Urinary bladder (tissue), 4 donors: ENCODE data around the gene PCDHA7. TPM values are rescaled to one million over a fixed set of nuclear protein-coding genes. Genes with fewer than 3 reads are reported as not detected.
"Not testable (repeated sequence)": the region's sequence is repeated elsewhere in the genome, so short reads cannot be mapped to it uniquely, and the experiment has no call there.

Experiments
- DNase-seq: peaks from one replicate; pipeline ENCODE4 v3.0.0-alpha.2; 2015; ENCODE audit errors: extremely low spot score
- H3K27ac ChIP-seq: one replicate; pipeline ENCODE4 v1.5.1; 2013; ENCODE audit warnings: low read depth, mild to moderate bottlenecking, moderate library complexity
- H3K36me3 ChIP-seq: one replicate; pipeline ENCODE4 v1.6.1; 2013; ENCODE audit warnings: mild to moderate bottlenecking, moderate library complexity; ENCODE audit not compliant: insufficient read depth
- H3K4me1 ChIP-seq: one replicate; pipeline ENCODE4 v1.6.1; 2013; ENCODE audit warnings: mild to moderate bottlenecking, moderate library complexity; ENCODE audit not compliant: insufficient read depth
- H3K4me3 ChIP-seq: one replicate; pipeline ENCODE4 v1.5.1; 2013; ENCODE audit warnings: low read depth, low read length
- WGBS: extraction: QIAGEN DNeasy Blood & Tissue Kit; methylation state at CpG from one replicate; pipeline ENCODE4 v1.1.7; 2013; 5-methylcytosine and 5-hydroxymethylcytosine counted together
- polyA plus RNA-seq: library from polyadenylated mRNA; stranded (reverse); fragments of 200-250 nt; gene quantifications from one replicate; pipeline ENCODE4 v1.2.3, GENCODE V29; 2013
- total RNA-seq: library from RNA; depleted of rRNA; stranded (reverse); fragments of >200 nt; gene quantifications from one replicate; pipeline ENCODE4 v1.2.3, GENCODE V29; 2014
- donor health status: healthy with polysubstance abuse.
- donor health status: healthy.

Gene PCDHA7
- total and polyA plus RNA-seq, 2 donors, result 0.14 to 0.26 TPM

GRCh38 chr5:140835622-140836510 is 1.8 kb downstream of the PCDHA7 start:
- Histone ChIP-seq H3K36me3 (no peaks in the 10 kb centered on the region), H3K4me3 (no peak overlapping the region), H3K4me1 (no peaks in the 10 kb centered on the region), H3K27ac (no peak overlapping the region)
- WGBS, result 44% methylated on average over 103 of the region's 103 CpGs
- no peak for DNase-seq

GRCh38 chr5:140840978-140841962 is 7.2 kb downstream of the PCDHA7 start, which contains the start of gene PCDHA8:
TSS of gene PCDHA8 (plus strand) at chr5:140841187. CDS start at chr5:140841322, 135 bp downstream.
- H3K27ac ChIP-seq, result no peak within 1 kb of the TSS
- no peaks in the 10 kb centered on the region for H3K4me1 ChIP-seq
- no peaks in the 10 kb centered on the region for H3K36me3 ChIP-seq
- H3K4me3 ChIP-seq, result no peak within 1 kb of the TSS
- 20% methylated on average over 47 of the region's 47 CpGs for WGBS
- no peak for DNase-seq

GRCh38 chr5:140842798-140843733 is 9.0 kb downstream of the PCDHA7 start:
- H3K4me3 ChIP-seq, result no peak overlapping the region
- H3K4me1 ChIP-seq, result no peaks in the 10 kb centered on the region
- no peak overlapping the region for H3K27ac ChIP-seq
- no peaks in the 10 kb centered on the region for H3K36me3 ChIP-seq
- WGBS, result 47% methylated on average over 86 of the region's 87 CpGs
- no peak for DNase-seq

- not testable (repeated sequence) for H3K27ac ChIP-seq, H3K4me1 ChIP-seq, H3K36me3 ChIP-seq, DNase-seq, H3K4me3 ChIP-seq
- WGBS, result 19% methylated on average over 46 of the region's 48 CpGs
Measured at GRCh38 chr5:140848139-140849102, 14.4 kb downstream of the PCDHA7 start, which contains the start of gene PCDHA9. TSS of gene PCDHA9 (plus strand) at chr5:140848382. CDS start at chr5:140848496, 114 bp downstream.

GRCh38 chr5:140849831-140850634 is 16.0 kb downstream of the PCDHA7 start:
- not testable (repeated sequence) for H3K4me3 ChIP-seq, H3K27ac ChIP-seq, H3K36me3 ChIP-seq, DNase-seq, H3K4me1 ChIP-seq
- 45% methylated on average over 101 of the region's 101 CpGs for WGBS

GRCh38 chr5:140855772-140856674 is 22.0 kb downstream of the PCDHA7 start, which contains the start of gene PCDHA10:
TSS of gene PCDHA10 (plus strand) at chr5:140855897. CDS start at chr5:140856049, 152 bp downstream.
- Histone ChIP-seq H3K27ac (no peak within 1 kb of the TSS), H3K4me3 (no peak within 1 kb of the TSS), H3K4me1 (no peaks in the 10 kb centered on the region), H3K36me3 (no peaks in the 10 kb centered on the region)
- DNase-seq, result no peak
- 18% methylated on average over 44 of the region's 44 CpGs for WGBS

GRCh38 chr5:140857177-140857986 is 23.3 kb downstream of the PCDHA7 start:
- no peak overlapping the region for H3K4me3 ChIP-seq
- WGBS, result 53% methylated on average over 94 of the region's 94 CpGs
- H3K36me3 ChIP-seq, result no peaks in the 10 kb centered on the region
- no peak overlapping the region for H3K27ac ChIP-seq
- no peak for DNase-seq
- H3K4me1 ChIP-seq, result no peaks in the 10 kb centered on the region

- WGBS, result 65% methylated on average over 22 of the region's 22 CpGs
- DNase-seq, result no peak
- Histone ChIP-seq H3K27ac (no peak overlapping the region), H3K36me3 (no peaks in the 10 kb centered on the region), H3K4me1 (no peaks in the 10 kb centered on the region), H3K4me3 (no peak overlapping the region)
Measured at GRCh38 chr5:140857987-140858240, 23.8 kb downstream of the PCDHA7 start.

GRCh38 chr5:140862441-140863295 is 28.6 kb downstream of the PCDHA7 start:
- Histone ChIP-seq H3K4me3 (no peak overlapping the region), H3K27ac (no peak overlapping the region), H3K36me3 (no peaks in the 10 kb centered on the region), H3K4me1 (no peaks in the 10 kb centered on the region)
- DNase-seq, result no peak
- WGBS, result 41% methylated on average over 76 of the region's 76 CpGs
